Measurements from ENCODE around the gene STRBP. TPM values are rescaled to one million over a fixed set of nuclear protein-coding genes. Genes with fewer than 3 reads are reported as not detected.

The STRBP gene
- total and polyA plus RNA-seq, 5 donors from 2014 or later = 14.9 to 18.2 (median 15.4) TPM

- H3K9me3 ChIP-seq (ENCODE audit: control insufficient read depth in 2 of 2, low read length in 2 of 2) = no peaks in the 10 kb centered on the region
- H3K4me1 ChIP-seq (ENCODE audit: control insufficient read depth, insufficient read depth, low read length, poor library complexity, severe bottlenecking) = no peaks in the 10 kb centered on the region
- ATAC-seq (ENCODE audit: low read depth in 2 of 2) = no peak
- H3K27me3 ChIP-seq (ENCODE audit: control insufficient read depth, insufficient read depth, low read length) = no peaks in the 10 kb centered on the region
- H3K36me3 Mint-ChIP-seq = peaks cover 53% of the 10 kb centered on the region
- peaks cover 51% of the 10 kb centered on the region for H3K36me3 ChIP-seq (ENCODE audit: control insufficient read depth, insufficient read depth, low read length)
- H3K27ac ChIP-seq (ENCODE audit: insufficient read depth, low read length, poor library complexity, severe bottlenecking) = no peak overlapping the region
- H3K9me3 Mint-ChIP-seq = no peaks in the 10 kb centered on the region
- peaks cover 0 to 8% (median 4%) of the 10 kb centered on the region in 4 donors for H3K4me1 Mint-ChIP-seq
- H3K4me3 Mint-ChIP-seq = no peak overlapping the region
- no peak for DNase-seq
- no peak overlapping the region for H3K27ac Mint-ChIP-seq
- no peaks in the 10 kb centered on the region for H3K27me3 Mint-ChIP-seq
- H3K4me3 ChIP-seq (ENCODE audit: low read depth, low read length) = no peak overlapping the region
These were observed 184.7 kb downstream of the STRBP start for GRCh38 chr9:123083680-123084079.

GRCh38 chr9:123081824-123082223 is 186.6 kb downstream of the STRBP start:
- DNase-seq (peak in 2 of 3 donors; percentile 25 to 45), ATAC-seq (ENCODE audit: low read depth in 2 of 2) (no peak)
- Histone ChIP-seq H3K27ac (ENCODE audit: insufficient read depth, low read length, poor library complexity, severe bottlenecking) (no peak overlapping the region), H3K9me3 (ENCODE audit: control insufficient read depth in 2 of 2, low read length in 2 of 2) (no peaks in the 10 kb centered on the region), H3K27me3 (ENCODE audit: control insufficient read depth, insufficient read depth, low read length) (no peaks in the 10 kb centered on the region), H3K36me3 (ENCODE audit: control insufficient read depth, insufficient read depth, low read length) (peaks cover 61% of the 10 kb centered on the region), H3K4me3 (ENCODE audit: low read depth, low read length) (no peak overlapping the region), H3K4me1 (ENCODE audit: control insufficient read depth, insufficient read depth, low read length, poor library complexity, severe bottlenecking) (no peaks in the 10 kb centered on the region)
- Mint-ChIP-seq H3K4me3 (no peak overlapping the region), H3K9me3 (no peaks in the 10 kb centered on the region), H3K27me3 (no peaks in the 10 kb centered on the region), H3K4me1 (peaks cover 0 to 8% (median 4%) of the 10 kb centered on the region in 4 donors), H3K27ac (no peak overlapping the region), H3K36me3 (peaks cover 51% of the 10 kb centered on the region)

- H3K27me3 ChIP-seq (ENCODE audit: control insufficient read depth, insufficient read depth, low read length) = no peaks in the 10 kb centered on the region
- no peak overlapping the region for H3K4me3 ChIP-seq (ENCODE audit: low read depth, low read length)
- peaks cover 47% of the 10 kb centered on the region for H3K36me3 Mint-ChIP-seq
- DNase-seq (no peak), ATAC-seq (ENCODE audit: low read depth in 2 of 2) (no peak)
- no peaks in the 10 kb centered on the region for H3K9me3 Mint-ChIP-seq
- H3K36me3 ChIP-seq (ENCODE audit: control insufficient read depth, insufficient read depth, low read length) = peaks cover 66% of the 10 kb centered on the region
- no peaks in the 10 kb centered on the region for H3K9me3 ChIP-seq (ENCODE audit: control insufficient read depth in 2 of 2, low read length in 2 of 2)
- no peak overlapping the region for H3K4me3 Mint-ChIP-seq
- H3K27me3 Mint-ChIP-seq = no peaks in the 10 kb centered on the region
- H3K27ac ChIP-seq (ENCODE audit: insufficient read depth, low read length, poor library complexity, severe bottlenecking) = no peak overlapping the region
- H3K4me1 Mint-ChIP-seq = peaks cover 0 to 8% (median 4%) of the 10 kb centered on the region in 4 donors
- no peaks in the 10 kb centered on the region for H3K4me1 ChIP-seq (ENCODE audit: control insufficient read depth, insufficient read depth, low read length, poor library complexity, severe bottlenecking)
- H3K27ac Mint-ChIP-seq = no peak overlapping the region
These were observed 187.9 kb downstream of the STRBP start for GRCh38 chr9:123080444-123080843.

- peaks cover 27% of the 10 kb centered on the region for H3K36me3 Mint-ChIP-seq
- peaks cover 64% of the 10 kb centered on the region for H3K36me3 ChIP-seq (ENCODE audit: control insufficient read depth, insufficient read depth, low read length)
- peak overlapping the region in 1 of 3 donors; percentile 8 for H3K27ac Mint-ChIP-seq
- H3K4me1 Mint-ChIP-seq = peaks cover 0 to 3% (median under 1%) of the 10 kb centered on the region in 4 donors
- ATAC-seq (ENCODE audit: low read depth in 2 of 2) (no peak), DNase-seq (no peak)
- H3K4me3 ChIP-seq (ENCODE audit: low read depth, low read length) = no peak overlapping the region
- no peaks in the 10 kb centered on the region for H3K9me3 Mint-ChIP-seq
- H3K27ac ChIP-seq (ENCODE audit: insufficient read depth, low read length, poor library complexity, severe bottlenecking) = no peak overlapping the region
- H3K4me3 Mint-ChIP-seq = no peak overlapping the region
- no peaks in the 10 kb centered on the region for H3K9me3 ChIP-seq (ENCODE audit: control insufficient read depth in 2 of 2, low read length in 2 of 2)
- H3K27me3 ChIP-seq (ENCODE audit: control insufficient read depth, insufficient read depth, low read length) = no peaks in the 10 kb centered on the region
- H3K4me1 ChIP-seq (ENCODE audit: control insufficient read depth, insufficient read depth, low read length, poor library complexity, severe bottlenecking) = no peaks in the 10 kb centered on the region
- H3K27me3 Mint-ChIP-seq = no peaks in the 10 kb centered on the region
These were observed 193.8 kb downstream of the STRBP start for GRCh38 chr9:123074628-123075027.

- H3K4me1 ChIP-seq (ENCODE audit: control insufficient read depth, insufficient read depth, low read length, poor library complexity, severe bottlenecking) = no peaks in the 10 kb centered on the region
- DNase-seq (no peak), ATAC-seq (ENCODE audit: low read depth in 2 of 2) (no peak)
- Mint-ChIP-seq H3K36me3 (peaks cover 24% of the 10 kb centered on the region), H3K4me1 (peaks cover 0 to 3% (median 0%) of the 10 kb centered on the region in 4 donors), H3K27me3 (no peaks in the 10 kb centered on the region), H3K27ac (no peak overlapping the region), H3K4me3 (no peak overlapping the region), H3K9me3 (no peaks in the 10 kb centered on the region)
- H3K27me3 ChIP-seq (ENCODE audit: control insufficient read depth, insufficient read depth, low read length) = no peaks in the 10 kb centered on the region
- H3K36me3 ChIP-seq (ENCODE audit: control insufficient read depth, insufficient read depth, low read length) = peaks cover 59% of the 10 kb centered on the region
- H3K4me3 ChIP-seq (ENCODE audit: low read depth, low read length) = no peak overlapping the region
- H3K27ac ChIP-seq (ENCODE audit: insufficient read depth, low read length, poor library complexity, severe bottlenecking) = no peak overlapping the region
- no peaks in the 10 kb centered on the region for H3K9me3 ChIP-seq (ENCODE audit: control insufficient read depth in 2 of 2, low read length in 2 of 2)
These were observed 194.4 kb downstream of the STRBP start for GRCh38 chr9:123073991-123074422.

DNA sequence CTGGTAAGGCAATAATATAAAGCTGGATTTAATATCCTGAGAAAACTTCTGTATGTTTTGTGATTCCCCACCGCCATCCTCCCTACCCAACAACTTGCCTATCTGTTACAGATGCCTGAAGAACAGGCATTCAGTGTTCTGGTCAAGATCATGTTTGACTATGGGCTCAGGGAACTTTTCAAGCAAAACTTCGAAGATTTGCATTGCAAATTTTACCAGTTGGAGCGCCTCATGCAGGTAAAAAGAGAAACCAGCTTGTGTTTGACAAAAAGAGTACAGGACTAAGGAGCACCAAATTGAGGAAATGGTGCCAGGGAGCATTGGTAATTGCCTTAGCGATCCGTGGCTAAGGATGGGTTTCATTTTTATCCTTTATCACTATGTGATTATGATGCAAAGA is 194.9 kb downstream of the STRBP start:
- H3K9me3 ChIP-seq (ENCODE audit: control insufficient read depth in 2 of 2, low read length in 2 of 2) = no peaks in the 10 kb centered on the region
- no peaks in the 10 kb centered on the region for H3K4me1 ChIP-seq (ENCODE audit: control insufficient read depth, insufficient read depth, low read length, poor library complexity, severe bottlenecking)
- Mint-ChIP-seq H3K27ac (no peak overlapping the region), H3K27me3 (no peaks in the 10 kb centered on the region), H3K9me3 (no peaks in the 10 kb centered on the region), H3K36me3 (peaks cover 19% of the 10 kb centered on the region), H3K4me1 (peaks cover 0 to 3% (median 0%) of the 10 kb centered on the region in 4 donors), H3K4me3 (no peak overlapping the region)
- H3K27me3 ChIP-seq (ENCODE audit: control insufficient read depth, insufficient read depth, low read length) = no peaks in the 10 kb centered on the region
- H3K27ac ChIP-seq (ENCODE audit: insufficient read depth, low read length, poor library complexity, severe bottlenecking) = no peak overlapping the region
- H3K36me3 ChIP-seq (ENCODE audit: control insufficient read depth, insufficient read depth, low read length) = peaks cover 56% of the 10 kb centered on the region
- no peak for ATAC-seq (ENCODE audit: low read depth in 2 of 2)
- no peak overlapping the region for H3K4me3 ChIP-seq (ENCODE audit: low read depth, low read length)
- no peak for DNase-seq

DNA sequence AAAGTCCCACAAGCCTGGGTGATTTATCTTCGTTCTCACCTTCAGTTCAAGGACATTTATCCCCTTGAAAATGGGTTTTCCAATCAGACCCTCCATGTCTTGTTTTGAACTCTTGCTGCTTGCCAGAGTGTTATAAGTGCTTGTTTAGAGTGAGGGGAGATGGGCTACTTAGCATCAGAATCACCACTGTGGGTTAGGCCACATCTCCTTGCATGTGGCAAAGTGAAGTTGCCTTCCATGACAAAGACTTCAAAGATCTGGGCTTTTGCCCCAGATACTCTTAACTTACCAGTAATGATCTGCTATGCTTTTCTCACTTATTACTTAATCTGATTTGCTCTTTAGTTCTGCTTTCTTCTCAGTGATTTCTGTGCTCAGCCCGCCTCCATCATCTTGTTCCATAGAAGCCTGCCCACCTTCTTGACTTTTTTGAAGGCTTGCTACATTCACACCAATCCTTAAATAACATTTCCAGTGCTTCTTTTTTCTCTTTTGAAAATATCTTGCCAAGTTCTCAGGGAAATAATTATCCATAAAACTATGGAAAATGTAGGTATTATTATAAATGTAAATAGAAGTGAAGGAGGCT is 195.9 kb downstream of the STRBP start:
- no peaks in the 10 kb centered on the region for H3K9me3 Mint-ChIP-seq
- Histone ChIP-seq H3K9me3 (ENCODE audit: control insufficient read depth in 2 of 2, low read length in 2 of 2) (no peaks in the 10 kb centered on the region), H3K36me3 (ENCODE audit: control insufficient read depth, insufficient read depth, low read length) (peaks cover 53% of the 10 kb centered on the region), H3K4me3 (ENCODE audit: low read depth, low read length) (no peak overlapping the region), H3K4me1 (ENCODE audit: control insufficient read depth, insufficient read depth, low read length, poor library complexity, severe bottlenecking) (no peaks in the 10 kb centered on the region), H3K27ac (ENCODE audit: insufficient read depth, low read length, poor library complexity, severe bottlenecking) (no peak overlapping the region), H3K27me3 (ENCODE audit: control insufficient read depth, insufficient read depth, low read length) (no peaks in the 10 kb centered on the region)
- H3K4me1 Mint-ChIP-seq = peaks cover 0 to 5% (median 0%) of the 10 kb centered on the region in 4 donors
- DNase-seq = no peak
- no peak for ATAC-seq (ENCODE audit: low read depth in 2 of 2)
- H3K27ac Mint-ChIP-seq = peak overlapping the region in 1 of 3 donors; percentile 42
- H3K36me3 Mint-ChIP-seq = peaks cover 18% of the 10 kb centered on the region
- no peaks in the 10 kb centered on the region for H3K27me3 Mint-ChIP-seq
- no peak overlapping the region for H3K4me3 Mint-ChIP-seq

All from CD4-positive, CD25-positive, alpha-beta regulatory T cell (primary cell).